Gastrocnemius medialis (tissue), 4 donors: ENCODE results near the gene SLX4IP.

Experiments
- POLR2A ChIP-seq, 2 donors: fragments of 450-650 bp; IDR thresholded peaks; one replicate each; pipeline ENCODE4 v1.6.1; 2017; ENCODE audit warnings: antibody characterized with exemption in 2 of 2, mild to moderate bottlenecking in 2 of 2, moderate library complexity in 2 of 2
- TF ChIP-seq, protein P1 (sequence below), 5 experiments: fragments of 450-650 bp in 3 of 5; fragments of 200-600 bp in 2 of 5; sonication (generic) in 2 of 5; IDR thresholded peaks in 4 of 5; conservative IDR thresholded peaks in 1 of 5; 1 replicate in 4 of 5; 2 replicates in 1 of 5; pipeline ENCODE4 v1.5.1; 2016 to 2019; ENCODE audit warnings: antibody characterized with exemption in 5 of 5, mild to moderate bottlenecking in 3 of 5, moderate library complexity in 3 of 5

DNA sequence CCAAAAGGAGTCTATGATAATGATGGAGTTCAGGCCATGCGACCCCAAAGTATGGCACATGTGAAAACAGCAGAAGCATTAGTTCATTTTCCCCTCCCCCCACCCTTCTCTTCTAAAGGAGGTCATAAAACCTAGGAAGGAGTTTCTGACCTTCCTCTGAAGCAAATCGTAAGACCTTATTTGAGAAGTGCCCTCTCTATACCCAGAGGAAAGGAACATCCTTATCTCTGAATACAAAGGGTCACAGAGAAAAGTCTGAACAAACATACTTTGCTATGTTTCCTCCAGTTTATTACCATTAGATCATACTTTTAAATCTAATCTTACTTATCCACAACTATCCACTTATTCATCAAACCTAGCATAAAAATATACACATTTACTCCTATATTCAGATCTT, 48.6 kb downstream of the SLX4IP start:
- TF ChIP-seq, protein P1, sequence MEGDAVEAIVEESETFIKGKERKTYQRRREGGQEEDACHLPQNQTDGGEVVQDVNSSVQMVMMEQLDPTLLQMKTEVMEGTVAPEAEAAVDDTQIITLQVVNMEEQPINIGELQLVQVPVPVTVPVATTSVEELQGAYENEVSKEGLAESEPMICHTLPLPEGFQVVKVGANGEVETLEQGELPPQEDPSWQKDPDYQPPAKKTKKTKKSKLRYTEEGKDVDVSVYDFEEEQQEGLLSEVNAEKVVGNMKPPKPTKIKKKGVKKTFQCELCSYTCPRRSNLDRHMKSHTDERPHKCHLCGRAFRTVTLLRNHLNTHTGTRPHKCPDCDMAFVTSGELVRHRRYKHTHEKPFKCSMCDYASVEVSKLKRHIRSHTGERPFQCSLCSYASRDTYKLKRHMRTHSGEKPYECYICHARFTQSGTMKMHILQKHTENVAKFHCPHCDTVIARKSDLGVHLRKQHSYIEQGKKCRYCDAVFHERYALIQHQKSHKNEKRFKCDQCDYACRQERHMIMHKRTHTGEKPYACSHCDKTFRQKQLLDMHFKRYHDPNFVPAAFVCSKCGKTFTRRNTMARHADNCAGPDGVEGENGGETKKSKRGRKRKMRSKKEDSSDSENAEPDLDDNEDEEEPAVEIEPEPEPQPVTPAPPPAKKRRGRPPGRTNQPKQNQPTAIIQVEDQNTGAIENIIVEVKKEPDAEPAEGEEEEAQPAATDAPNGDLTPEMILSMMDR (IDR thresholded peaks at IDR 0.05 in 4 of 5, conservative IDR thresholded peaks at IDR 0.05 in 1 of 5), result no peak
- TF ChIP-seq POLR2A (IDR thresholded peaks at IDR 0.05), result no peak
